HFFc6 (cell line): ENCODE results near the gene FBXO47. TPM values are rescaled to one million over a fixed set of nuclear protein-coding genes. Genes with fewer than 3 reads are reported as not detected.

ENCODE experiments used
- DNase-seq: peaks from one replicate; pipeline ENCODE4 v3.0.0-alpha.2; 2018
- H3K27ac Mint-ChIP-seq: 2 replicates; pipeline ENCODE4 v1.8.0; 2020; ENCODE audit warnings: mild to moderate bottlenecking, mixed read lengths
- H3K27me3 Mint-ChIP-seq: 2 replicates; pipeline ENCODE4 v1.8.0; 2021; ENCODE audit warnings: mild to moderate bottlenecking, moderate library complexity, mixed read lengths; ENCODE audit not compliant: insufficient read depth
- H3K36me3 Mint-ChIP-seq: 2 replicates; pipeline ENCODE4 v1.8.0; 2021; ENCODE audit warnings: low read depth, mixed read lengths
- H3K4me1 Mint-ChIP-seq: 2 replicates; pipeline ENCODE4 v1.8.0; 2020; ENCODE audit warnings: low read depth, mixed read lengths
- H3K4me3 Mint-ChIP-seq: 2 replicates; pipeline ENCODE4 v1.8.0; 2020; ENCODE audit warnings: mild to moderate bottlenecking, moderate library complexity, mixed read lengths
- H3K9me3 Mint-ChIP-seq: 2 replicates; pipeline ENCODE4 v1.8.0; 2020; ENCODE audit warnings: mild to moderate bottlenecking, mixed read lengths
- total RNA-seq, 6 experiments: library from RNA; stranded (reverse); fragmentation: NEBNext Ultra II Directional; extraction: Animal tissue kit (Norgen Biotek cat#: 25700); gene quantifications; 2 replicates in 1 of 6; 3 replicates in 5 of 6; pipeline ENCODE4 v1.2.3, GENCODE V29; 2021
- TF ChIP-seq, protein P1 (sequence below): fragments of 200-600 bp; sonication (generic); IDR thresholded peaks from 2 replicates; pipeline ENCODE4 v1.5.0; 2021; ENCODE audit warnings: antibody characterized with exemption, mild to moderate bottlenecking

FBXO47 gene
- total RNA-seq, 6 experiments from 2014 or later: not detected

DNA sequence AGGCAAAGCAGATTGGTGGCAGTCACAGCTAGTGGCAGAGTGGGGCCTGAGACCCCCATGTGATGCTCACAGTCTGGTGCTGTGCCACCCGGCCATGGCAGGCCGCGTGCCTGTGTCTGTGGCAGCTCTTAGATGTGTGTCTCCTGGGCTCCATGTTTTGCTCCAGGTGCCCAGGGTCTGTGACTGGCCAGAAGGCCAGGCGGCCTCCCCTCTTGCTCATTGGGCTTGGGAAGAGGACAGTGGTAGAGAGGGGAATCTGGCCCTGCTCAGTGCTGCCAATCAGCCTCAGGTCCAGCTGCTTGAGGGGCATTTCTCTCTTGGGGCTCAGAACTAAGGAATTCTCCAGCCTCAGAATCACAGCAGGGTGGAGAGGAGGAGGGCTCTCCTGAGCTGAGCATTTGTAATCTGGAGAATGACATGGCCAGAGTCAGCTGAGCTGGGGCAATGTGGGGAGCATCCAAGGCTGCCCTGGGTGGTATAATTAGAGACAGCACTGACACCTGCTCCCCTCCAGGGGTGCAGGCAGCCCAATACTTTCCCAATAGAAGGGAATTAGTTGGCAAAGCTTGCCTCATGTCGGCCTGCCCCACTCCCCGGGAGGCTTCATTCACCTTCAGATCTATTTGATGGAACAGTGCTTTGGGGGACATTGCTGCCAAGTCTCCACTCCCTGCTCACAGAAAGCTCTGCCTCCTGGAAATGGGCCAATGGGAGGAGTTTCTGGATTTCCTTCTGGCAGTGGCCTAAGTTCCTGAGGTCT is 44.5 kb downstream of the FBXO47 start:
- Mint-ChIP-seq H3K4me1 (peaks cover 58% of the 10 kb centered on the region), H3K36me3 (peaks cover 21% of the 10 kb centered on the region), H3K4me3 (no peak overlapping the region), H3K9me3 (no peaks in the 10 kb centered on the region), H3K27me3 (peaks cover 42% of the 10 kb centered on the region), H3K27ac (peak overlapping the region; percentile 64)
- peak; percentile 52 for DNase-seq
- TF ChIP-seq, protein P1, sequence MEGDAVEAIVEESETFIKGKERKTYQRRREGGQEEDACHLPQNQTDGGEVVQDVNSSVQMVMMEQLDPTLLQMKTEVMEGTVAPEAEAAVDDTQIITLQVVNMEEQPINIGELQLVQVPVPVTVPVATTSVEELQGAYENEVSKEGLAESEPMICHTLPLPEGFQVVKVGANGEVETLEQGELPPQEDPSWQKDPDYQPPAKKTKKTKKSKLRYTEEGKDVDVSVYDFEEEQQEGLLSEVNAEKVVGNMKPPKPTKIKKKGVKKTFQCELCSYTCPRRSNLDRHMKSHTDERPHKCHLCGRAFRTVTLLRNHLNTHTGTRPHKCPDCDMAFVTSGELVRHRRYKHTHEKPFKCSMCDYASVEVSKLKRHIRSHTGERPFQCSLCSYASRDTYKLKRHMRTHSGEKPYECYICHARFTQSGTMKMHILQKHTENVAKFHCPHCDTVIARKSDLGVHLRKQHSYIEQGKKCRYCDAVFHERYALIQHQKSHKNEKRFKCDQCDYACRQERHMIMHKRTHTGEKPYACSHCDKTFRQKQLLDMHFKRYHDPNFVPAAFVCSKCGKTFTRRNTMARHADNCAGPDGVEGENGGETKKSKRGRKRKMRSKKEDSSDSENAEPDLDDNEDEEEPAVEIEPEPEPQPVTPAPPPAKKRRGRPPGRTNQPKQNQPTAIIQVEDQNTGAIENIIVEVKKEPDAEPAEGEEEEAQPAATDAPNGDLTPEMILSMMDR: peak; percentile 40; the same call in 1 of the 2 replicates

DNA sequence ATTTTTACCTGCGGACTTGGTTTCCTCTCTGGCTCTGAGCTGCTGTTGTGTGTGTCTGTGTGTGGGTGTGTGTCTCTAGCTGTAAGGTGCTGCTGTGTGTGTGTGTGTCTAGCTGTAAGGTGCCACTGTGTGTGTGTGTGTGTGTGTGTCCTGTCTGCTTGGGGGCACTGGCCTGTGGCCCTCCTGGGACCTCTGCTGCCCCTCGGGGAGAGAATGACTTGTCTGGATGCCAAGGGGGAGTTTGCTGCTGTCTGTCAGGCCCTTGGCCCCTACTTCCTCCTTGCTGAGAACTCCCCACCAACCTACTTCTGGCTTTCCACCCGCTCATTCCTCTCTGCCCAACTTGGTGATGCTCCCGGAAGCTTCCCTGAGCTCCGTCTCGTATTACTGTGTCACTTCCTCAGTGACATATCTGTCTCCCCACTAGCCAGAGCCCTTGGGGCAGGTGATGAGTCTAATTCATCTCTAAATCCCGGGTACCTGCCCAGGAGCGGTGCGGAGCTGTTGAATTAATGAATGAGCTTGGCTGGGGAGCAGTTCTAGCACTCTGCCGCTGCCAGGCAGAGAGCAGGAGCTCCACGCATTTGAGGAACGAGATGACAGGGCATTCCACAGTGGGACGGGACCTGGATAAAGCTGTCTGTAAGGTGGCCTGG is 45.3 kb downstream of the FBXO47 start:
- Mint-ChIP-seq H3K4me1 (peaks cover 57% of the 10 kb centered on the region), H3K27me3 (peaks cover 45% of the 10 kb centered on the region), H3K36me3 (peaks cover 30% of the 10 kb centered on the region), H3K27ac (peak overlapping the region; percentile 64), H3K9me3 (no peaks in the 10 kb centered on the region), H3K4me3 (no peak overlapping the region; the same call in 1 of the 2 replicates)
- no peak for DNase-seq
- TF ChIP-seq, protein P1: no peak

DNA sequence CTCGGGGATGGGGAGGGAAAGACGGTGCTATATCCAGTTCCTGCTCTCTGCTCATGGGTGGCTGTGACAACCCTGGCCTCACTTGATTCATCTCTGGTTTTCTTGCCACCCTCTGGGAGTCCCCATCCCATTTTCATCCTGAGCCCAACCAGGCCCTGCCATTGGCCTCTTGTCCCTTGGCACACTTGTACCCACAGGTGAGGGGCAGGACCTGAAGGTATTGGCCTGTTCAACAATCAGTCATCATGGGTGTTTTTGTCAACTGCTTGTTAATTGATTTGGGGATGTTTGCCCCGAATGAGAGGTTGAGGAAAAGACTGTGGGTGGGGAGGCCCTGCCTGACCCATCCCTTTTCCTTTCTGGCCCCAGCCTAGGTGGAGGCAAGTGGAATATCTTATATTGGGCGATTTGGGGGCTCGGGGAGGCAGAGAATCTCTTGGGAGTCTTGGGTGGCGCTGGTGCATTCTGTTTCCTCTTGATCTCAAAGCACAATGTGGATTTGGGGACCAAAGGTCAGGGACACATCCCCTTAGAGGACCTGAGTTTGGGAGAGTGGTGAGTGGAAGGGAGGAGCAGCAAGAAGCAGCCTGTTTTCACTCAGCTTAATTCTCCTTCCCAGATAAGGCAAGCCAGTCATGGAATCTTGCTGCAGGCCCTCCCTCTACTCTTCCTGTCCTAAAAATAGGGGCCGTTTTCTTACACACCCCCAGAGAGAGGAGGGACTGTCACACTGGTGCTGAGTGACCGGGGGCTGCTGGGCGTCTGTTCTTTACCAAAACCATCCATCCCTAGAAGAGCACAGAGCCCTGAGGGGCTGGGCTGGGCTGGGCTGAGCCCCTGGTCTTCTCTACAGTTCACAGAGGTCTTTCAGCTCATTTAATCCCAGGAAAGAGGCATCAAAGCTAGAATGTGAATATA is 46.6 kb downstream of the FBXO47 start:
- DNase-seq: no peak
- TF ChIP-seq, protein P1: no peak
- no peaks in the 10 kb centered on the region for H3K9me3 Mint-ChIP-seq
- no peak overlapping the region; the same call in 1 of the 2 replicates for H3K4me3 Mint-ChIP-seq
- peaks cover 39% of the 10 kb centered on the region for H3K27me3 Mint-ChIP-seq
- H3K4me1 Mint-ChIP-seq: peaks cover 45% of the 10 kb centered on the region
- H3K36me3 Mint-ChIP-seq: peaks cover 39% of the 10 kb centered on the region
- H3K27ac Mint-ChIP-seq: peak overlapping the region; percentile 57

DNA sequence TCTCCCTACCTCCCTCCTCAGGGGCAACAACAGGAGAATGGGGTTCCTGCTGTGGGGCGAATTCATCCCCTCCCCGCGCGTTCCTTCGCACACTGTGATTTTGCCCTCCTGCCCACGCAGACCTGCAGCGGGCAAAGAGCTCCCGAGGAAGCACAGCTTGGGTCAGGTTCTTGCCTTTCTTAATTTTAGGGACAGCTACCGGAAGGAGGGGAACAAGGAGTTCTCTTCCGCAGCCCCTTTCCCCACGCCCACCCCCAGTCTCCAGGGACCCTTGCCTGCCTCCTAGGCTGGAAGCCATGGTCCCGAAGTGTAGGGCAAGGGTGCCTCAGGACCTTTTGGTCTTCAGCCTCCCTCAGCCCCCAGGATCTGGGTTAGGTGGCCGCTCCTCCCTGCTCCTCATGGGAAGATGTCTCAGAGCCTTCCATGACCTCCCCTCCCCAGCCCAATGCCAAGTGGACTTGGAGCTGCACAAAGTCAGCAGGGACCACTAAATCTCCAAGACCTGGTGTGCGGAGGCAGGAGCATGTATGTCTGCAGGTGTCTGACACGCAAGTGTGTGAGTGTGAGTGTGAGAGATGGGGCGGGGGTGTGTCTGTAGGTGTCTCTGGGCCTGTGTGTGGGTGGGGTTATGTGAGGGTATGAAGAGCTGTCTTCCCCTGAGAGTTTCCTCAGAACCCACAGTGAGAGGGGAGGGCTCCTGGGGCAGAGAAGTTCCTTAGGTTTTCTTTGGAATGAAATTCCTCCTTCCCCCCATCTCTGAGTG is 47.7 kb downstream of the FBXO47 start:
- Mint-ChIP-seq H3K9me3 (no peaks in the 10 kb centered on the region; the same call in 1 of the 2 replicates), H3K27me3 (peaks cover 35% of the 10 kb centered on the region), H3K27ac (peak overlapping the region; percentile 56), H3K36me3 (peaks cover 43% of the 10 kb centered on the region), H3K4me1 (peaks cover 35% of the 10 kb centered on the region), H3K4me3 (no peak overlapping the region)
- TF ChIP-seq, protein P1: no peak
- no peak for DNase-seq

DNA sequence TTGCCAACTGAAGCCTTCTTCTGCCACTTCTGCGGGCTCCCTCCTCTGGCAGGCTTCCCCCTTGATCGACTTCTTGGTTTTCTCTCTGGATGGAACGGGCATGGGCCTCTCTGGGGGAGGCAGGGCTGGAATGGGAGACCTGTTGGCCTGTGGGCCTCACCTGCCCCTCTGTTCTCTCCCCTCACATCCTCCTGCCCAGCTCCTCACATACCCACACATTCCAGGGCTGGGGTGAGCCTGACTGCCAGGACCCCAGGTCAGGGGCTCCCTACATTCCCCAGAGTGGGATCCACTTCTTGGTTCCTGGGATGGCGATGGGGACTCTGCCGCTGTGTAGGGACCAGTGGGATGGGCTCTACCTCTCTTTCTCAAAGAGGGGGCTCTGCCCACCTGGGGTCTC is 48.3 kb downstream of the FBXO47 start:
- Mint-ChIP-seq H3K4me1 (peaks cover 35% of the 10 kb centered on the region), H3K4me3 (no peak overlapping the region), H3K27me3 (peaks cover 39% of the 10 kb centered on the region), H3K9me3 (no peaks in the 10 kb centered on the region; the same call in 1 of the 2 replicates), H3K27ac (peak overlapping the region; percentile 21; the same call in 1 of the 2 replicates), H3K36me3 (peaks cover 48% of the 10 kb centered on the region)
- no peak for DNase-seq
- TF ChIP-seq, protein P1: no peak
